ENCODE results near the gene GOSR1. TPM values are rescaled to one million over a fixed set of nuclear protein-coding genes. Genes with fewer than 3 reads are reported as not detected.

Gene GOSR1
- total and polyA plus RNA-seq, 2 donors (not counting 1 experiment from before 2014, with no cell fraction given), result 28.6 to 44.7 TPM

GRCh38 chr17:30475206-30475605, 2.0 kb upstream of the GOSR1 start:
- Histone ChIP-seq H3K27me3 (ENCODE audit: control insufficient read depth, insufficient read depth, low read length) (no peaks in the 10 kb centered on the region), H3K9ac (ENCODE audit: insufficient read depth, low read length) (no peak overlapping the region), H3K36me3 (ENCODE audit: control insufficient read depth, insufficient read depth, low read length) (no peaks in the 10 kb centered on the region), H2AFZ (ENCODE audit: low read length) (no peak overlapping the region), H3K4me3 (replicated peaks in 1 of 4; ENCODE audit: control extremely low read depth in 1 of 4, insufficient read depth in 1 of 4, low read depth in 3 of 4, low read length in 4 of 4) (no peak overlapping the region), H3K9me3 (ENCODE audit: control insufficient read depth, insufficient read depth, low read depth, low read length) (no peaks in the 10 kb centered on the region), H3K4me1 (ENCODE audit: control insufficient read depth, extremely low read depth, insufficient read depth, low read length) (peaks cover 5% of the 10 kb centered on the region), H3K79me2 (ENCODE audit: control insufficient read depth, insufficient read depth, low read length) (peaks cover 21% of the 10 kb centered on the region), H3K4me2 (ENCODE audit: extremely low read depth, insufficient read depth, low read length) (no peak overlapping the region), H4K20me1 (ENCODE audit: control insufficient read depth, extremely low read depth, insufficient read depth, low read length) (no peaks in the 10 kb centered on the region), H3K27ac (ENCODE audit: insufficient read depth, low read length) (no peak overlapping the region)
- DNase-seq (ENCODE audit: low read depth in 2 of 2), result no peak
- no peak for TF ChIP-seq EZH2 (IDR thresholded peaks at IDR 0.05; ENCODE audit: low read length, missing control alignments)
- no peak for TF ChIP-seq CTCF (conservative IDR thresholded peaks at IDR 0.05 in 1 of 2, IDR thresholded peaks at IDR 0.05 in 1 of 2; ENCODE audit: low read depth in 1 of 2, low read length in 2 of 2)

GRCh38 chr17:30476726-30477082, 504 bp upstream of the GOSR1 start:
- peak overlapping the region; percentile 97 for H3K27ac ChIP-seq (ENCODE audit: insufficient read depth, low read length)
- peak overlapping the region; percentile 99 for H2AFZ ChIP-seq (ENCODE audit: low read length)
- DNase-seq (ENCODE audit: low read depth in 2 of 2), result peak in 1 of 2 donors; percentile 25
- peaks cover 5% of the 10 kb centered on the region for H3K4me1 ChIP-seq (ENCODE audit: control insufficient read depth, extremely low read depth, insufficient read depth, low read length)
- H4K20me1 ChIP-seq (ENCODE audit: control insufficient read depth, extremely low read depth, insufficient read depth, low read length), result no peaks in the 10 kb centered on the region
- peak overlapping the region; percentile 82 to 100 (median 89) for H3K4me3 ChIP-seq (replicated peaks in 1 of 4; ENCODE audit: control extremely low read depth in 1 of 4, insufficient read depth in 1 of 4, low read depth in 3 of 4, low read length in 4 of 4)
- TF ChIP-seq EZH2 (IDR thresholded peaks at IDR 0.05; ENCODE audit: low read length, missing control alignments), result no peak
- no peak for TF ChIP-seq CTCF (conservative IDR thresholded peaks at IDR 0.05 in 1 of 2, IDR thresholded peaks at IDR 0.05 in 1 of 2; ENCODE audit: low read depth in 1 of 2, low read length in 2 of 2)
- peaks cover 23% of the 10 kb centered on the region for H3K79me2 ChIP-seq (ENCODE audit: control insufficient read depth, insufficient read depth, low read length)
- no peaks in the 10 kb centered on the region for H3K36me3 ChIP-seq (ENCODE audit: control insufficient read depth, insufficient read depth, low read length)
- H3K9ac ChIP-seq (ENCODE audit: insufficient read depth, low read length), result peak overlapping the region; percentile 95
- no peaks in the 10 kb centered on the region for H3K27me3 ChIP-seq (ENCODE audit: control insufficient read depth, insufficient read depth, low read length)
- no peaks in the 10 kb centered on the region for H3K9me3 ChIP-seq (ENCODE audit: control insufficient read depth, insufficient read depth, low read depth, low read length)
- H3K4me2 ChIP-seq (ENCODE audit: extremely low read depth, insufficient read depth, low read length), result peak overlapping the region; percentile 92

GRCh38 chr17:30477774-30478115, 537 bp downstream of the GOSR1 start:
- Histone ChIP-seq H3K4me3 (replicated peaks in 1 of 4; ENCODE audit: control extremely low read depth in 1 of 4, insufficient read depth in 1 of 4, low read depth in 3 of 4, low read length in 4 of 4) (peak overlapping the region; percentile 82 to 100 (median 89)), H2AFZ (ENCODE audit: low read length) (peak overlapping the region; percentile 43), H4K20me1 (ENCODE audit: control insufficient read depth, extremely low read depth, insufficient read depth, low read length) (no peaks in the 10 kb centered on the region), H3K27ac (ENCODE audit: insufficient read depth, low read length) (peak overlapping the region; percentile 97), H3K4me1 (ENCODE audit: control insufficient read depth, extremely low read depth, insufficient read depth, low read length) (peaks cover 5% of the 10 kb centered on the region), H3K4me2 (ENCODE audit: extremely low read depth, insufficient read depth, low read length) (peak overlapping the region; percentile 85), H3K27me3 (ENCODE audit: control insufficient read depth, insufficient read depth, low read length) (no peaks in the 10 kb centered on the region), H3K36me3 (ENCODE audit: control insufficient read depth, insufficient read depth, low read length) (no peaks in the 10 kb centered on the region), H3K79me2 (ENCODE audit: control insufficient read depth, insufficient read depth, low read length) (peaks cover 23% of the 10 kb centered on the region), H3K9me3 (ENCODE audit: control insufficient read depth, insufficient read depth, low read depth, low read length) (no peaks in the 10 kb centered on the region), H3K9ac (ENCODE audit: insufficient read depth, low read length) (peak overlapping the region; percentile 95)
- DNase-seq (ENCODE audit: low read depth in 2 of 2), result peak in 1 of 2 donors; percentile 41
- TF ChIP-seq CTCF (conservative IDR thresholded peaks at IDR 0.05 in 1 of 2, IDR thresholded peaks at IDR 0.05 in 1 of 2; ENCODE audit: low read depth in 1 of 2, low read length in 2 of 2), result no peak

All from fibroblast of lung (primary cell).